Body of pancreas (tissue), 4 donors: Measurements from ENCODE around the gene SPEM3.

Source experiments
- POLR2A ChIP-seq, 3 donors: fragments of 450-650 bp; IDR thresholded peaks; one replicate each; pipeline ENCODE4 v1.6.1; 2016; ENCODE audit warnings: antibody characterized with exemption in 3 of 3, mild to moderate bottlenecking in 2 of 3
- TF ChIP-seq, protein P1 (sequence below), 7 experiments: fragments of 450-650 bp in 4 of 7; fragments of 200-600 bp in 3 of 7; sonication (generic) in 3 of 7; IDR thresholded peaks; one replicate each; pipeline ENCODE4 v1.5.1; 2016 to 2019; ENCODE audit warnings: antibody characterized with exemption in 7 of 7

DNA sequence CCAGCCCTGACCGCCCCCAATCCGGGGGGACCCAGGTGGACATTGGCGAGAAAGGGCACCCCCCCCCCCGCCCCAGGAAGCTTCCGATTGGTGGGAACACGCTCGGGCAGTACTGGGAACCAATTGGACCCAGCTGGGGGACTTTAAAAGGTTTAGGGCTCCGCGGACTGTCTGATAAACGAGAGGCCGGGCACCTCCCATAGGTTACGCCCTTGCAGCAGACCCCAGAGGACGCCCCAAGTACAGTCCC lies 25.0 kb upstream of the SPEM3 start:
- TF ChIP-seq POLR2A (IDR thresholded peaks at IDR 0.05): no peak
- TF ChIP-seq, protein P1, sequence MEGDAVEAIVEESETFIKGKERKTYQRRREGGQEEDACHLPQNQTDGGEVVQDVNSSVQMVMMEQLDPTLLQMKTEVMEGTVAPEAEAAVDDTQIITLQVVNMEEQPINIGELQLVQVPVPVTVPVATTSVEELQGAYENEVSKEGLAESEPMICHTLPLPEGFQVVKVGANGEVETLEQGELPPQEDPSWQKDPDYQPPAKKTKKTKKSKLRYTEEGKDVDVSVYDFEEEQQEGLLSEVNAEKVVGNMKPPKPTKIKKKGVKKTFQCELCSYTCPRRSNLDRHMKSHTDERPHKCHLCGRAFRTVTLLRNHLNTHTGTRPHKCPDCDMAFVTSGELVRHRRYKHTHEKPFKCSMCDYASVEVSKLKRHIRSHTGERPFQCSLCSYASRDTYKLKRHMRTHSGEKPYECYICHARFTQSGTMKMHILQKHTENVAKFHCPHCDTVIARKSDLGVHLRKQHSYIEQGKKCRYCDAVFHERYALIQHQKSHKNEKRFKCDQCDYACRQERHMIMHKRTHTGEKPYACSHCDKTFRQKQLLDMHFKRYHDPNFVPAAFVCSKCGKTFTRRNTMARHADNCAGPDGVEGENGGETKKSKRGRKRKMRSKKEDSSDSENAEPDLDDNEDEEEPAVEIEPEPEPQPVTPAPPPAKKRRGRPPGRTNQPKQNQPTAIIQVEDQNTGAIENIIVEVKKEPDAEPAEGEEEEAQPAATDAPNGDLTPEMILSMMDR (IDR thresholded peaks at IDR 0.05): no peak
